ENCODE data around the gene CCDC85B.
A peak's percentile ranks its signal among the peaks of the same experiment; 100 is the strongest.

CCDC85B gene

DNA sequence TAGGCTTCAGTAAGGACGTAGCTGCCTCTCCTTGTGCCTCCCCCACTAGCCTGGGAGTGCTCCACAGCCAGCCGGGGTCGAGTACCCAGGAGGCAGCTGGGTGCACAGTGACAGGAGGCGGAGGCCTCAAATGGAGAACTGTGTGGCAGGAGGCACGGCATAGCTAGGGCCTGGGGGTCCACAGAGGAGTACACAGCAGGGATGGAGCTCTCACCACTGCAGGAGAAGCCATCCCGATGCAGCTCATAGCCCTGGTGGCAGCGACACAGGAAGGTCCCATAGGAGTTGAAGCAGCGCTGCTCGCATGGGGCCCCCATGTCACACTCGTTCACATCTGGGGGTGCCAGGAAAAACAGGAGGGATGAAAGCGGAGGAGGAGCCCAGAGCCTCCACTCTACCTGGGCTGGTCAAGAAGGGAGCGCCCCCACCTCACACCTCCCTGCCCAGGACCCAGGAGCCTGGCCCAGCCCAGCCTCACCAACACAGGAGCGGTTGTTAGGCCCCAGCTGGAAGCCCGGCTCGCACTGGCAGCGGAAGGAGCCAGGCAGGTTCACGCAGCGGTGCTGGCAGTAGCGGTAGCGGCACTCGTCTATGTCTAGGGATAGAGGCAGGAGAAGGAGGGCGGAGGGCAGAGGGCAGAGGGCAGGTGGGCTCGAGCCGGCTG is 20.7 kb upstream of the CCDC85B start:
- no peak overlapping the region for H2AFZ ChIP-seq (ENCODE audit: low read depth, low read length)
- no peak for TF ChIP-seq EZH2 (IDR thresholded peaks at IDR 0.05; ENCODE audit: borderline replicate concordance, low read depth, low read length, severe bottlenecking)
- TF ChIP-seq, protein P1, sequence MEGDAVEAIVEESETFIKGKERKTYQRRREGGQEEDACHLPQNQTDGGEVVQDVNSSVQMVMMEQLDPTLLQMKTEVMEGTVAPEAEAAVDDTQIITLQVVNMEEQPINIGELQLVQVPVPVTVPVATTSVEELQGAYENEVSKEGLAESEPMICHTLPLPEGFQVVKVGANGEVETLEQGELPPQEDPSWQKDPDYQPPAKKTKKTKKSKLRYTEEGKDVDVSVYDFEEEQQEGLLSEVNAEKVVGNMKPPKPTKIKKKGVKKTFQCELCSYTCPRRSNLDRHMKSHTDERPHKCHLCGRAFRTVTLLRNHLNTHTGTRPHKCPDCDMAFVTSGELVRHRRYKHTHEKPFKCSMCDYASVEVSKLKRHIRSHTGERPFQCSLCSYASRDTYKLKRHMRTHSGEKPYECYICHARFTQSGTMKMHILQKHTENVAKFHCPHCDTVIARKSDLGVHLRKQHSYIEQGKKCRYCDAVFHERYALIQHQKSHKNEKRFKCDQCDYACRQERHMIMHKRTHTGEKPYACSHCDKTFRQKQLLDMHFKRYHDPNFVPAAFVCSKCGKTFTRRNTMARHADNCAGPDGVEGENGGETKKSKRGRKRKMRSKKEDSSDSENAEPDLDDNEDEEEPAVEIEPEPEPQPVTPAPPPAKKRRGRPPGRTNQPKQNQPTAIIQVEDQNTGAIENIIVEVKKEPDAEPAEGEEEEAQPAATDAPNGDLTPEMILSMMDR (IDR thresholded peaks at IDR 0.05; ENCODE audit: borderline replicate concordance, extremely low read depth, low read length, poor library complexity, severe bottlenecking) = no peak
- no peak overlapping the region for H3K27ac ChIP-seq (ENCODE audit: low read length)
- H3K27me3 ChIP-seq (ENCODE audit: insufficient read depth, low read length, poor library complexity) = no peaks in the 10 kb centered on the region
- peaks cover 27% of the 10 kb centered on the region for H3K36me3 ChIP-seq (ENCODE audit: insufficient read depth, low read length)
- no peak overlapping the region for H3K4me3 ChIP-seq (ENCODE audit: low read depth in 1 of 2, low read length in 2 of 2)
- ATAC-seq (ENCODE audit: insufficient read depth, low read depth) = 0 out of 3 replicates have a peak, but pooled peaks have one; percentile 2
- H4K20me1 ChIP-seq (ENCODE audit: insufficient read depth, low read length) = peaks cover 15% of the 10 kb centered on the region
- no peaks in the 10 kb centered on the region for H3K9me3 ChIP-seq (ENCODE audit: insufficient read depth, low read length, severe bottlenecking)
- no peak overlapping the region for H3K4me2 ChIP-seq (ENCODE audit: insufficient read depth, low read length)
- H3K79me2 ChIP-seq (ENCODE audit: insufficient read depth, low read length) = no peaks in the 10 kb centered on the region
- no peak overlapping the region for H3K9ac ChIP-seq (ENCODE audit: low read depth, low read length)
- H3K4me1 ChIP-seq (ENCODE audit: insufficient read depth, low read length) = peaks cover 19% of the 10 kb centered on the region
- DNase-seq = no peak

DNA sequence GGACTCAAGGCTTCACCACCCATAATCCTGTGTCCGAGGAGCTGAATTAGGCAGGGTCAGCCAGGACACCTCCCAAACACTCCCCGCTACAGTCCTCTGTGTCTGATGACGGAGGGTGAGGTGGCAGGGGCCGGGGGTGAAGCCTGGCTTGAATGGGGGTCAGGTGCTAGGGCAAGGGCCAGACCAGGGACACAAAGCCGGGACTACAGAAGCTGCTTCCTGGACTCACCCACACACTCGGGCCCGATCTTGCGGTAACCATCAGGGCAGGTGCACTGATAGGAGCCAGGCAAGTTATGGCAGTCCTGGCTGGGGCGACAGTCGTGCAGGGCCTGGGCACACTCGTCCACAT is 20.2 kb upstream of the CCDC85B start:
- Histone ChIP-seq H3K4me2 (ENCODE audit: insufficient read depth, low read length) (no peak overlapping the region), H3K79me2 (ENCODE audit: insufficient read depth, low read length) (no peaks in the 10 kb centered on the region), H2AFZ (ENCODE audit: low read depth, low read length) (no peak overlapping the region), H3K27me3 (ENCODE audit: insufficient read depth, low read length, poor library complexity) (no peaks in the 10 kb centered on the region), H3K36me3 (ENCODE audit: insufficient read depth, low read length) (peaks cover 21% of the 10 kb centered on the region), H3K4me1 (ENCODE audit: insufficient read depth, low read length) (peaks cover 19% of the 10 kb centered on the region), H3K9ac (ENCODE audit: low read depth, low read length) (no peak overlapping the region), H3K4me3 (ENCODE audit: low read depth in 1 of 2, low read length in 2 of 2) (no peak overlapping the region), H3K9me3 (ENCODE audit: insufficient read depth, low read length, severe bottlenecking) (no peaks in the 10 kb centered on the region), H4K20me1 (ENCODE audit: insufficient read depth, low read length) (peaks cover 10% of the 10 kb centered on the region), H3K27ac (ENCODE audit: low read length) (no peak overlapping the region)
- ATAC-seq (ENCODE audit: insufficient read depth, low read depth) (no peak), DNase-seq (no peak)
- TF ChIP-seq, protein P1 (IDR thresholded peaks at IDR 0.05; ENCODE audit: borderline replicate concordance, extremely low read depth, low read length, poor library complexity, severe bottlenecking) = no peak
- TF ChIP-seq EZH2 (IDR thresholded peaks at IDR 0.05; ENCODE audit: borderline replicate concordance, low read depth, low read length, severe bottlenecking) = no peak

DNA sequence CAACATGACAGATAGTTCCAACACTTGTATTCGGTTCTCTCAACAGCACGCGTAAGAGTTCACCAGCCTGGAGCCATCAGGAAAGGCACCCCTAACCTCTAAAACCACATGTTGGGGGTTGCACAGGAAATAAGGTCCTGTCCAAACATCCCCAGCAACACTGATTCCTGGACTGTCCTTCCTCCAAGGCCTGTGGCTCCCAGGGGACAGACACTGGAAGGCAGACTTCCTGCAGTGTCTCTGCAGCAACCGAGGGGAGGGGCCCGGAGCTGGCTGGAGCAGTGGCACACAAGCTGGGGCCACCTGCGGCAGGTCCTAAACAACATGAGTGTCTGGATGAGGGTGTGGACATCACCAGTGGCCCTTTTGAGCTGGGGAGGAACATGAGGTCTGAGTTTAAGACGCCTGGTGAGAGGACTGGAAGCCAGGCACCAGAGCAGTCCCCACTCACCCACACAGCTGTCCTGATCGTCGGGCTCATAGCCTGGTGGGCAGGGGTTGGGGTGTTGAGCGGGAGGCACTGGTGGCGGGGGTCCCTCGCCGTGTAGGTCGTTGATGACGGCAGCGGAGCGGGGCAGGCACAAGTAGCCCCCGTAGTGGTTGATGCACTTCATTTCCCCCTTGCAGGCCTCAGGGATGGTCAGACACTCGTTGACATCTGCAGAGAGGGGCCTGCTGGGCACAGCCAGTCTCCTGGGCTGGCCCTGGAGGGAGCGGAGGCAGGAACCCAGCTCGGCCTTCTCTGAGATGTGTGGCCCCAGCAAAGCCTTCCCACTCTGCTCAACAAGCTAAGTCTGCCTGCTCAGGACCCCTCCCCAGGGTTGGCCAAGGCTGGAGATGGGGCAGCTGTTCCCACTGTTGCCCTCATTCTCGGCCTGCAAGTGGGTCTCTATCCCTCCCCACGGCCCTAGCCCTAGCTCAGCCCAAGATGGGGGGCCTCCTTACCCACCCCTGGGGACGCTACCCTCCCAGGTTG is 19.5 kb upstream of the CCDC85B start:
- Histone ChIP-seq H3K4me2 (ENCODE audit: insufficient read depth, low read length) (no peak overlapping the region), H3K27ac (ENCODE audit: low read length) (no peak overlapping the region)

More for the DNA sequence above, 19.5 kb upstream of the CCDC85B start:
- Histone ChIP-seq H3K79me2 (ENCODE audit: insufficient read depth, low read length) (no peaks in the 10 kb centered on the region), H2AFZ (ENCODE audit: low read depth, low read length) (no peak overlapping the region), H3K4me1 (ENCODE audit: insufficient read depth, low read length) (peaks cover 19% of the 10 kb centered on the region), H3K36me3 (ENCODE audit: insufficient read depth, low read length) (peaks cover 14% of the 10 kb centered on the region), H3K4me3 (ENCODE audit: low read depth in 1 of 2, low read length in 2 of 2) (no peak overlapping the region), H4K20me1 (ENCODE audit: insufficient read depth, low read length) (peaks cover 5% of the 10 kb centered on the region; the same call in 1 of the 2 replicates), H3K27me3 (ENCODE audit: insufficient read depth, low read length, poor library complexity) (no peaks in the 10 kb centered on the region), H3K9me3 (ENCODE audit: insufficient read depth, low read length, severe bottlenecking) (no peaks in the 10 kb centered on the region), H3K9ac (ENCODE audit: low read depth, low read length) (no peak overlapping the region)
- ATAC-seq (ENCODE audit: insufficient read depth, low read depth) = no peak
- DNase-seq = no peak
- TF ChIP-seq, protein P1 (IDR thresholded peaks at IDR 0.05; ENCODE audit: borderline replicate concordance, extremely low read depth, low read length, poor library complexity, severe bottlenecking) = no peak
- no peak for TF ChIP-seq EZH2 (IDR thresholded peaks at IDR 0.05; ENCODE audit: borderline replicate concordance, low read depth, low read length, severe bottlenecking)
